MM.1S (cell line): Measurements from ENCODE around the gene IL15RA.

ENCODE experiments used
- DNase-seq: peaks from one replicate; pipeline ENCODE4 v3.0.0-alpha.2; 2015
- H2AFZ ChIP-seq: fragments of 300-600 bp; sonication (generic); 2 replicates; pipeline ENCODE4 v1.6.0; 2016; ENCODE audit warnings: antibody characterized with exemption, low read length
- H3F3A ChIP-seq: fragments of 300-600 bp; sonication (generic); 2 replicates; pipeline ENCODE4 v1.6.1; 2016; ENCODE audit warnings: mild to moderate bottlenecking, antibody characterized with exemption, low read length, moderate library complexity, mixed read lengths; ENCODE audit not compliant: insufficient read depth
- H3K27ac ChIP-seq: fragments of 300-600 bp; sonication (generic); 2 replicates; pipeline ENCODE4 v1.5.1; 2016; ENCODE audit warnings: mild to moderate bottlenecking, low read length
- H3K27me3 ChIP-seq: fragments of 300-600 bp; sonication (generic); replicated peaks from 2 replicates; pipeline ENCODE4 v1.6.0; 2016; ENCODE audit warnings: low read length; ENCODE audit not compliant: insufficient read depth
- H3K36me3 ChIP-seq: fragments of 300-600 bp; sonication (generic); replicated peaks from 2 replicates; pipeline ENCODE4 v1.6.1; 2016; ENCODE audit warnings: mild to moderate bottlenecking, low read length, mixed read lengths; ENCODE audit not compliant: insufficient read depth
- H3K4me1 ChIP-seq: fragments of 300-600 bp; sonication (generic); 2 replicates; pipeline ENCODE4 v1.6.1; 2016; ENCODE audit warnings: low read length, mixed read lengths
- H3K4me2 ChIP-seq: fragments of 300-600 bp; sonication (generic); 2 replicates; pipeline ENCODE4 v1.6.0; 2016; ENCODE audit warnings: low read depth, low read length
- H3K4me3 ChIP-seq: fragments of 300-600 bp; sonication (generic); 2 replicates; pipeline ENCODE4 v1.5.1; 2016; ENCODE audit warnings: low read length, mixed read lengths
- H3K79me2 ChIP-seq: fragments of 300-600 bp; sonication (generic); 2 replicates; pipeline ENCODE4 v1.6.1; 2016; ENCODE audit warnings: mixed run types, low read length, mixed read lengths
- H3K9ac ChIP-seq: fragments of 300-600 bp; sonication (generic); 2 replicates; pipeline ENCODE4 v1.6.1; 2016; ENCODE audit warnings: low read length, mixed read lengths
- H3K9me2 ChIP-seq: fragments of 300-600 bp; sonication (generic); replicated peaks from 2 replicates; pipeline ENCODE4 v1.6.1; 2016; ENCODE audit warnings: mild to moderate bottlenecking, low read length, mixed read lengths; ENCODE audit not compliant: insufficient read depth
- H3K9me3 ChIP-seq: fragments of 300-600 bp; sonication (generic); replicated peaks from 2 replicates; pipeline ENCODE4 v1.6.1; 2016; ENCODE audit warnings: mild to moderate bottlenecking, low read length, mixed read lengths; ENCODE audit not compliant: insufficient read depth
- H4K20me1 ChIP-seq: fragments of 300-600 bp; sonication (generic); 2 replicates; pipeline ENCODE4 v1.6.1; 2016; ENCODE audit warnings: mild to moderate bottlenecking, low read length, moderate library complexity, mixed read lengths; ENCODE audit not compliant: insufficient read depth
- CTCF ChIP-seq: fragments of 300-600 bp; sonication (generic); IDR thresholded peaks from 2 replicates; pipeline ENCODE4 v1.5.1; 2016; ENCODE audit warnings: antibody characterized with exemption, low read length, mixed read lengths
- EZH2 ChIP-seq: fragments of 300-600 bp; sonication (generic); optimal IDR thresholded peaks from 2 replicates; pipeline ENCODE3; 2017; ENCODE audit warnings: low read depth, mild to moderate bottlenecking, antibody characterized with exemption, low read length, mixed read lengths
- EZH2phosphoT487 ChIP-seq: fragments of 300-600 bp; sonication (generic); IDR thresholded peaks from 2 replicates; pipeline ENCODE4 v1.6.1; 2018; ENCODE audit warnings: antibody characterized with exemption, low read length

Gene IL15RA

GRCh38 chr10:5976512-5977470 is 552 bp downstream of the IL15RA start:
- Histone ChIP-seq H3F3A (peaks cover 32% of the 10 kb centered on the region), H3K4me1 (peaks cover 9% of the 10 kb centered on the region), H3K4me3 (peak overlapping the region; percentile 100), H3K9me2 (no peaks in the 10 kb centered on the region), H3K9ac (peak overlapping the region; percentile 91), H3K9me3 (no peaks in the 10 kb centered on the region), H4K20me1 (no peaks in the 10 kb centered on the region), H2AFZ (peak overlapping the region; percentile 96), H3K4me2 (peak overlapping the region; percentile 71), H3K79me2 (peaks cover 53% of the 10 kb centered on the region), H3K36me3 (no peaks in the 10 kb centered on the region), H3K27ac (peak overlapping the region; percentile 94), H3K27me3 (no peaks in the 10 kb centered on the region)
- peak; percentile 46 for DNase-seq
- TF ChIP-seq CTCF (no peak), EZH2 (no peak), EZH2phosphoT487 (no peak)

GRCh38 chr10:5975641-5976473 is 1.5 kb downstream of the IL15RA start:
- Histone ChIP-seq H3K79me2 (peaks cover 62% of the 10 kb centered on the region), H3K4me3 (peak overlapping the region; percentile 100), H3K9me2 (no peaks in the 10 kb centered on the region), H3K36me3 (no peaks in the 10 kb centered on the region), H3K4me2 (peak overlapping the region; percentile 69), H3K27me3 (no peaks in the 10 kb centered on the region), H3K27ac (peak overlapping the region; percentile 94; the same call in 1 of the 2 replicates), H3K9me3 (no peaks in the 10 kb centered on the region), H2AFZ (peak overlapping the region; percentile 52), H4K20me1 (no peaks in the 10 kb centered on the region), H3K4me1 (peaks cover 18% of the 10 kb centered on the region), H3K9ac (peak overlapping the region; percentile 91), H3F3A (peaks cover 32% of the 10 kb centered on the region)
- peak; percentile 89 for DNase-seq
- TF ChIP-seq EZH2 (no peak), CTCF (no peak), EZH2phosphoT487 (no peak)

GRCh38 chr10:5973069-5973468 is 4.3 kb downstream of the IL15RA start:
- Histone ChIP-seq H3K27me3 (no peaks in the 10 kb centered on the region), H3K9me3 (no peaks in the 10 kb centered on the region), H3F3A (peaks cover 28% of the 10 kb centered on the region), H2AFZ (no peak overlapping the region), H3K4me3 (no peak overlapping the region), H3K9ac (no peak overlapping the region), H3K79me2 (peaks cover 82% of the 10 kb centered on the region), H3K36me3 (no peaks in the 10 kb centered on the region), H3K27ac (no peak overlapping the region), H3K9me2 (no peaks in the 10 kb centered on the region), H3K4me2 (no peak overlapping the region), H4K20me1 (no peaks in the 10 kb centered on the region), H3K4me1 (peaks cover 20% of the 10 kb centered on the region)
- no peak for TF ChIP-seq CTCF
- no peak for TF ChIP-seq EZH2
- TF ChIP-seq EZH2phosphoT487, result no peak
- DNase-seq, result no peak
